CD4-positive, alpha-beta T cell (primary cell): ENCODE measurements around the gene DYRK1A. TPM values are rescaled to one million over a fixed set of nuclear protein-coding genes. Genes with fewer than 3 reads are reported as not detected.

ENCODE experiments used
- ATAC-seq: fragments of 200-7000 bp; cut with Tn5 transposase; one replicate; pipeline ENCODE4 v1.10.0; 2022; ENCODE audit warnings: mild to moderate bottlenecking; ENCODE audit not compliant: poor library complexity
- CTCF ChIA-PET: fragments of 350-600 bp; sonication (Branson Sonifier 250); formaldehyde crosslinking; loops from one replicate; lab custom pipeline; 2021; ENCODE audit warnings: antibody characterized with exemption, inconsistent platforms; lab: Charles Lee
- POLR2A ChIA-PET: fragments of 350-600 bp; sonication (Branson Sonifier 250); formaldehyde crosslinking; loops from one replicate; lab custom pipeline; 2021; ENCODE audit warnings: antibody characterized with exemption, inconsistent platforms; lab: Charles Lee
- DNase-seq, 14 experiments: peaks; one replicate each; pipeline ENCODE4 v3.0.0-alpha.2; 2013 to 2020; ENCODE audit warnings: mixed read lengths in 2 of 14
- H3K27ac ChIP-seq, 2 donors: one replicate each; pipeline versions ENCODE4 v1.5.1 to v1.7.0; 2013; ENCODE audit warnings: low read length in 2 of 2, low read depth in 1 of 2, mild to moderate bottlenecking in 1 of 2
- H3K27me3 ChIP-seq, 2 experiments: 1 replicate in 1 of 2; 2 replicates in 1 of 2; pipeline versions ENCODE4 v1.6.1 to v1.7.0; 2013; ENCODE audit warnings: low read length in 2 of 2, control low read depth in 1 of 2, mild to moderate bottlenecking in 1 of 2, moderate library complexity in 1 of 2; ENCODE audit not compliant: insufficient read depth in 2 of 2, control insufficient read depth in 1 of 2
- H3K36me3 ChIP-seq: one replicate; pipeline ENCODE4 v1.6.1; 2013; ENCODE audit warnings: low read length, control low read depth; ENCODE audit not compliant: insufficient read depth
- H3K4me1 ChIP-seq: one replicate; pipeline ENCODE4 v1.6.1; 2013; ENCODE audit warnings: low read length, control low read depth; ENCODE audit not compliant: insufficient read depth
- H3K4me3 ChIP-seq: one replicate; pipeline ENCODE4 v1.5.1; 2013; ENCODE audit warnings: mild to moderate bottlenecking, low read length, moderate library complexity
- H3K9me3 ChIP-seq, 2 experiments: 1 replicate in 1 of 2; 2 replicates in 1 of 2; pipeline versions ENCODE4 v1.6.1 to v1.7.0; 2013; ENCODE audit warnings: low read length in 2 of 2, mild to moderate bottlenecking in 2 of 2, control low read depth in 1 of 2, moderate library complexity in 1 of 2; ENCODE audit not compliant: control insufficient read depth in 1 of 2, insufficient read depth in 1 of 2
- H3K27ac Mint-ChIP-seq: one replicate; pipeline ENCODE4 v1.8.0; 2020; ENCODE audit warnings: mixed read lengths
- H3K27me3 Mint-ChIP-seq: one replicate; pipeline ENCODE4 v1.8.0; 2021; ENCODE audit warnings: mixed read lengths
- H3K36me3 Mint-ChIP-seq: one replicate; pipeline ENCODE4 v1.8.0; 2021; ENCODE audit warnings: low read depth, mixed read lengths
- H3K4me1 Mint-ChIP-seq: one replicate; pipeline ENCODE4 v1.8.0; 2021; ENCODE audit warnings: low read depth, mixed read lengths
- H3K4me3 Mint-ChIP-seq: one replicate; pipeline ENCODE4 v1.8.0; 2020; ENCODE audit warnings: mild to moderate bottlenecking, mixed read lengths
- H3K9me3 Mint-ChIP-seq: one replicate; pipeline ENCODE4 v1.8.0; 2020; ENCODE audit warnings: mixed read lengths
- CTCF ChIP-seq: fragments of 200-600 bp; IDR thresholded peaks from one replicate; pipeline ENCODE4 v1.8.0; 2022; ENCODE audit warnings: antibody characterized with exemption, mild to moderate bottlenecking
- intact Hi-C, 2 experiments: fragments of 100-400 bp; cut with DNase I in 1 of 2; cut with micrococcal nuclease in 1 of 2; formaldehyde crosslinking; loops; one replicate each; pipeline versions ENCODE4 v1.15.1 to v1.9.0; 2023 to 2025; cut with DNase I, micrococcal nuclease
- total RNA-seq, 174 experiments: library from RNA in 2 of 174; stranded (reverse) in 2 of 174; gene quantifications; one replicate each; pipeline ENCODE4 v1.2.3 and lab custom pipeline; 2021 to 2026

DYRK1A gene
- total RNA-seq, 2 experiments from 2014 or later, result 135 to 145 TPM

DNA sequence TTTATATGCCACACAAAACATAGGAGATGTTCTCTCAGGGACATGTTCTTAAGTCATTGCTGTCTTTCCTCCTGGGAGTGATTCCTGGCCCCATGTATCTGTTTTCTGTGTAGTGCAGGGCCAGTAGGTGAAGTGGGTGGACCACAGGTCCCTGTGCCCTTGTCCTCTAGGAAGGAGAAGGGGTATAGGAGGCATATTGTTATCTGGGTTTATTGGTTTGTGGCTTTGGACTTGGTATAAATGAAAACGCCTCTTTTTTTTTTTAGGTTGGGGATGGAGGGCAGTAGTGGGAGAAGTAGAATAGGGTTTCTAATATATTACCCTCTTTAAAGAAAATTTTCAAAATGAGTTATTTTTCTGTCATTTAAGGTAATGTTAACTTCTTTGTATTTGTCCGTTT lies 29.4 kb downstream of the DYRK1A start:
- H3K9me3 Mint-ChIP-seq, result no peaks in the 10 kb centered on the region
- DNase-seq (no peak), ATAC-seq (no peak)
- Histone ChIP-seq H3K27ac (no peak overlapping the region), H3K36me3 (no peaks in the 10 kb centered on the region), H3K4me1 (peaks cover 64% of the 10 kb centered on the region), H3K27me3 (no peaks in the 10 kb centered on the region), H3K4me3 (no peak overlapping the region), H3K9me3 (no peaks in the 10 kb centered on the region)
- H3K27me3 Mint-ChIP-seq, result no peaks in the 10 kb centered on the region
- POLR2A ChIA-PET, result no interaction called here
- CTCF ChIA-PET, result no interaction called here
- H3K36me3 Mint-ChIP-seq, result peaks cover 17% of the 10 kb centered on the region
- no peak for TF ChIP-seq CTCF
- intact Hi-C loops, result no loop called here
- H3K4me3 Mint-ChIP-seq, result peak overlapping the region; percentile 27
- peaks cover 89% of the 10 kb centered on the region for H3K4me1 Mint-ChIP-seq
- H3K27ac Mint-ChIP-seq, result peak overlapping the region; percentile 57

DNA sequence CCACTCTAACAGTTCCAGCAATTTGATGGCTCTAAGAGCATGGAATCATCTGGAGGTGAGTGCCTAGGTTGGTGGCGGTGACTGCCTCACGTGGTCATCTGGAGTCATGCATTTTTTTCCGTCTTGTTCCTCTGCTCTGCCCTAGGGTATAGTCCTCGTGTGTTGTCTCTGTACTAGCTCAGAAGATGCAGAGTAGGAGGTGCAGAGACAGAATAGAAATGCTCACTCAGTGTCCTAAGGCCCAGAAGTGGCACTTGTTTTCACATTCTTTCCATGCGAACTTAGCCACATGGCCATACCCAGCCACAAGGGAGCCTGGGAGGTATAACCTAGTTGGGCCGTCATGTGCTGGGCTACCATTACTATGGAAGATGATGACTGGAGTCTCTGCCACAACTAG lies 30.3 kb downstream of the DYRK1A start:
- H3K27ac ChIP-seq, result no peak overlapping the region
- Mint-ChIP-seq H3K27ac (peak overlapping the region; percentile 57), H3K27me3 (no peaks in the 10 kb centered on the region), H3K9me3 (no peaks in the 10 kb centered on the region), H3K36me3 (peaks cover 20% of the 10 kb centered on the region), H3K4me1 (peaks cover 83% of the 10 kb centered on the region), H3K4me3 (peak overlapping the region; percentile 51)
- intact Hi-C loops, result no loop called here
- ChIA-PET CTCF (no interaction called here), POLR2A (no interaction called here)
- no peak for DNase-seq
- H3K27me3 ChIP-seq, result no peaks in the 10 kb centered on the region
- peaks cover 59% of the 10 kb centered on the region for H3K4me1 ChIP-seq
- H3K36me3 ChIP-seq, result no peaks in the 10 kb centered on the region
- H3K9me3 ChIP-seq, result peaks cover 3 to 4% of the 10 kb centered on the region in 2 experiments
- no peak for ATAC-seq
- TF ChIP-seq CTCF, result no peak
- no peak overlapping the region for H3K4me3 ChIP-seq

DNA sequence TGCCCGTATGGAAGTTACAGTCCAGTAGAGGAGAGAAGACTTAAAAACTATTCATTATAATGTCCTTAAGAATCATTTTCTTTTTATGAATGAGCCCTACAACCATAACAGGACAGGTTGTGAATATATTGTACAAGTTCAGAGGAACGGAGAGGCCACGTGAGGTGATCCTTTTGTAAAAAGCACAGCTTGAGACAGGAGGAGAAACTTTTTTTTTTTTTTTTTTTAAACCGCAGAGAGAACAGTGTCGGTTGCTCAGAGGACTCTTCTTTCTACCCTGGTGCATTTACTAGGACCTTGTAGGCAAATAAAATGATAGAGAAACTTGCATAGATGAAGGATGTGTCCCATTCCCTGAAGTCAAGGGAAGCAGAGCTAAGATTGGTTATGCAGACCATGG lies 32.1 kb downstream of the DYRK1A start:
- Mint-ChIP-seq H3K27me3 (no peaks in the 10 kb centered on the region), H3K9me3 (peaks cover 6% of the 10 kb centered on the region), H3K27ac (peak overlapping the region; percentile 45), H3K4me1 (peaks cover 80% of the 10 kb centered on the region), H3K36me3 (peaks cover 26% of the 10 kb centered on the region), H3K4me3 (peak overlapping the region; percentile 47)
- Histone ChIP-seq H3K9me3 (peaks cover 7 to 10% of the 10 kb centered on the region in 2 experiments), H3K4me1 (peaks cover 52% of the 10 kb centered on the region), H3K27ac (no peak overlapping the region), H3K4me3 (no peak overlapping the region), H3K36me3 (no peaks in the 10 kb centered on the region), H3K27me3 (no peaks in the 10 kb centered on the region)
- peak in 6 of 14 experiments; percentile 11 to 59 (median 32) for DNase-seq
- intact Hi-C loops, result no loop called here
- TF ChIP-seq CTCF, result no peak
- ChIA-PET POLR2A (interaction anchor here (1.1 to 1.8 kb wide), 2 partner anchors 132 to 165 kb away, joined by 3 to 5 read pairs; partner anchors contain the start of gene VPS26C), CTCF (interaction anchor here (0.7 to 0.9 kb wide), 2 partner anchors 28 to 179 kb away, joined by 3 to 4 read pairs; no protein-coding TSS in a partner anchor)
- ATAC-seq, result peak; percentile 85
